NCI-H2227 (cell line): ENCODE measurements around the gene KCNAB2.
A peak's percentile ranks its signal among the peaks of the same experiment; 100 is the strongest.

Experiments used
- DNase-seq: peaks from one replicate; lab custom pipeline; 2025; ENCODE audit not compliant: unreplicated experiment; lab: John Stamatoyannopoulos, UW

KCNAB2 gene

GRCh38 chr1:6029351-6029750 lies 16.3 kb upstream of the KCNAB2 start:
- no peak for DNase-seq

DNA sequence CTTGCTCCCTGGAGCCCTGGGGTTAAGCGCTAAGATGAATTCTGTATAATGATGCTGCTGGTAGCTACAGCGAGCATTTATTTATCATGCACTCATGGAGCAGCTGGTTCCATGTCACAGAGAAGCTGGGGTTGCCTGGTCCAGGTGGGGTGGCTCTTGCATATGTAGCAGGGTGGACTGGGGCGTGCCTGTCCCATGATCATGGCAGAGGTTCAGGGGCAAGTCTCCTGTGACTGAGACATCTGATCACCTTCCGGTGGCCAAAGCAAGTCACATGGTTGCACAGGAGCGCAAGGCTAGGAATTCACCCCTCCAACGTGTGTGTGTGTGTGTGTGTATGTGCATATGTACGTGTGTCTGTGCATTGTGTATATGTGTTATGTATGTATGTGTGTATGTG lies 15.6 kb upstream of the KCNAB2 start:
- peak; percentile 25 for DNase-seq

DNA sequence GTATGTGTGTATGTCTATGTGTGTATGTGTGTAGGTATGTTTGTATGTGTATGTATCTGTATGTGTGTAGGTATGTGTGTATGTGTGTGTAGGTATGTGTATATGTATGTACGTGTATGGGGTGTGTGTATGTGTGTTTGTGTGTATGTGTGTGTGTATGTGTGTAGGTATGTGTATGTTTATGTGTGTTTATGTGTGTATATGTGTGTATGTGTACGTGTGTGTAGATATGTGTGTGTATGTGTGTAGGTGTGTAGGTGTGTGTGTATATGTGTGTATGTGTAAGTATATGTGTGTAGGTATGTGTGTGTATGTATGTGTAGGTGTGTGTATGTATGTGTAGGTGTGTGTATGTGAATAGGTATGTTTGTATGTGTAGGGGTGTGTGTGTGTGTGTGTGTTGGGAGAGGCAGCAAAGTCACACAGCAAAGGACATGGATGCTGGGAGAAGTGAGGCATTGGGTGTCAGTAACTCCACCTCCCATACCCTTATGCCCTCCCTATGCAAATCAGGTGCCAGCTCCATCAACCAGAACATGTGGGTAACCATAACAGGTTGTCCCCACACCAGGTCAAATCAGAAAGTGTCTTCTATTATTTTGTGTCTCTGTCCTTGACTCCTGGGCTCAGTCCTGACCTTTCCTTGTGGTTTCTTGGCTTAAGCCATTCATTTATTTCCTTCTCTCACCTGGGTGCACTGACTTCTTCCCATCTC lies 15.0 kb upstream of the KCNAB2 start:
- DNase-seq = no peak

DNA sequence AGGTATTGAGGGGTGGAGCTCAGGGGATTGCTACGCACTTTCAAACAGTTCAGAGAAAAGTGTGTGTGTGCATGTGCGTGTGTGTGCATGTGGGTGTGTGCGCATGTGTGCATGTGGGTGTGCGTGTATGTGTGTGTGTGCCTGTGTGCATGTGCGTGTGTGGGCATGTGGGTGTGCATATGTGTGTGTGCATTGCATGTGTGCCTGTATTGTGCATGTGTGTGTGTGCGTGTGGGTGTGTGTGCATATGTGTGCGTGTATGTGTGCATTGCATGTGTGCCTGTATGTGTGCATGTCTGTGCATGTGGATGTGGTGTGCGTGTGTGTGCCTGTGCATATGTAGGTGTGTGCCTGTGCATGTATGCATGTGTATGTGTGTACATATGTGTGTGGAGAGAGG lies 12.6 kb upstream of the KCNAB2 start:
- DNase-seq = no peak

- DNase-seq = peak; percentile 73
Measured at GRCh38 chr1:6033986-6034749, 11.5 kb upstream of the KCNAB2 start.

- DNase-seq = no peak
Measured at GRCh38 chr1:6034750-6035096, 11.0 kb upstream of the KCNAB2 start.

- peak; percentile 20 for DNase-seq
Measured at GRCh38 chr1:6035303-6035702, 10.4 kb upstream of the KCNAB2 start.

- no peak for DNase-seq
Measured at GRCh38 chr1:6035719-6036118, 10.0 kb upstream of the KCNAB2 start.

DNA sequence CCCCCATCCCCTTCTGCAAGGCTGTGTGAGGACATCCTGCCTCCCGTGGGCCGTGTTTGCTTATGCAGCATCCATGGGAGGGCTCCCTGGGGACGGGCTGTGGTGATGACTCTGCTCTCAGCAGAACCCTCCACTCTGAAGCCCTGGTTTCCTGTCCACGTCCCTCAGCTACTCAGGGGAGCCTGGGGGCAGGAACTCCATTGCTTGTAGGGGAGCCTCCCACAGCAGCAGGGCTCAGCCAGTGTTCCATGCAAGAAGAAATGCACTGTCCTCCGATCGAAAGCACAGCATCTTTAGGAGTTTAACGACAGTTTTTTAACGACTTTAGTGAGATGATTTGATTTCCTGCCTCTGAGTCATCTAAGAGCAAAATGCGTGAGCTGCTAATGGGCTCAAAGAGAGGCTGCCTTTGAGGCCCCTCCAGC lies 8.3 kb upstream of the KCNAB2 start:
- DNase-seq = no peak

DNA sequence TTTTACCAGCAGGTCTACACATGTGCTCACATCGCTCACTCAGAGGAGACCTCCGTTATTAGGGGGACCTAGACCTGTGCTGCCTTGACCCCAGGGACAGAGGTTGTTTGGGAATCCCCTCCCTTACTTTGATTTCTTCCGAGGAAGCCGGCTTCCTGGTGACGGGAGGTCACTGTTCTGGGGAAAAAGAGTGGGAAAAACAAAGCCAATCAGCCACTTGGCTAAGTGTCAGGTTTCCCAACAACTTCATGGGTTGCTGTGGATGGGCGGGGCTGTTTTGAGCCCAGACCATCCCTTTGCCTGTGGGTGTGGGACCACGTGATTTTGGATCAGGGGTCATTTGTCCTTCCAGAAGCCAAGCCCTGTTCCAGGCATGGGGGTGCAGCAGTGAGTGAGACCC lies 7.1 kb upstream of the KCNAB2 start:
- DNase-seq = no peak

DNA sequence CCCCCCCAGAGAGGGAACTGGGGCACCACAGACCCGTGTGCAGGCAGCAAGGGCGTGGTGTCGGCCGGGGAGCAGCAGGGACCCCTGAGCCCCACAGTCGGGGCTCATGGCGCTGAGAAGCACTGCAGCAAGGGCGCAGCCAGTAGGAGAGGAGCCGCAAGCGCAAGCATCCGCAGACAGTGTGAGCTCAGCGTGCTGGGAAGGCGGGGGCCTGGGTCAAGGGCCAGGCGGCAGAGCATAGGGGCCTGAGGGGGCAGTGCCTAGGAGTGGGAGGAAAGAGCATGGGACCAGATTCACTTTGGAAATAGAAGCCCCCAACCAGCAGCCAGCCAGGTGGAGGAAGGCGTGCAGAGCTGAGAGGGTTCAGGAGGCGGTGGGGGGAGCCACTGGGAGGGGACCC lies 6.7 kb upstream of the KCNAB2 start:
- DNase-seq = no peak

DNA sequence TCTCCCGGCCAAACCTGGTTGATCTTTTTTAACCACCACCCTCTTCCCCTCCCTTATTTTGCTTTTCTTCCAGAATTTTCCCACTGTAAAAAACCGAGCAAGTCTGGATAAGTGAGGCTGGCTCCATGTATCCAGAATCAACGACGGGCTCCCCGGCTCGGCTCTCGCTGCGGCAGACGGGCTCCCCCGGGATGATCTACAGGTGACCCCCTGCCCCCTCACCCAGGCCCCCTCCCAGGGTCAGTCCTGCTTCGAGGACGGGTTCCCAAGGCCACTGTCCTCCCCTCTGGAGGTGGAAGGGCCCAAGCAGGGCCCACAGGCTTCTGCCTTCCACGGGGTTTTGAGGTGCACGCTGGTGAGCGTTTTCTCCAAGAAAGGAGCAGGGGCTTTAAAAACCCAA lies 5.2 kb upstream of the KCNAB2 start:
- DNase-seq = no peak

DNA sequence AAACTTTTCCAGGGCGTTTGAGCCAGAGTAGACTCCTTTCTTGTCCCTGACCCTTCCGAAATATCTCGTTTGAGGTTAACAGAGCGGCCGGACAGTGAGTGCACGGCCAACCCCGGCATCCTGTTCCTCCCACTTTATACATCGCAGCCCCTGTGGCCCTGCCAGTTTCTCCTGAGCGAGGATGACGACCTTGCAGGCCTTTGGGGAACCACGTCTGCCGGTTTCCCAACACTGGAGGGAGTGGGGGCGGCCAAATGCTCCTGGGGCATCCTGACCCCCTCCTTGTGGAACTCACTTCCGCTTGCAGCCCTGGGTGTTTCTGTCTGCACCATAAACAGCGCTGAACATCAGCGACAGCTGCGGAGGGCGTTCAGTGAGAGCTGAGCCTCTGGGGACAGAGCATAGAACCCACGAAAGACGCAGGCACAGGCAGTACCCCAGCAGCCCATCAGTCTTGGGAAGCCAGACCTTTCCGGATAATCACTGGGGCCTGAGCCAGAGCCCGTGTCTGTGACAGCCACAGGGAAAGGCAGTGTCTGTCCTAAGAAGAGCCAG lies 4.8 kb upstream of the KCNAB2 start:
- no peak for DNase-seq

GRCh38 chr1:6041432-6042062 lies 4.1 kb upstream of the KCNAB2 start:
- peak; percentile 67 for DNase-seq

- DNase-seq = no peak
Measured at GRCh38 chr1:6043561-6043960, 2.1 kb upstream of the KCNAB2 start.

DNA sequence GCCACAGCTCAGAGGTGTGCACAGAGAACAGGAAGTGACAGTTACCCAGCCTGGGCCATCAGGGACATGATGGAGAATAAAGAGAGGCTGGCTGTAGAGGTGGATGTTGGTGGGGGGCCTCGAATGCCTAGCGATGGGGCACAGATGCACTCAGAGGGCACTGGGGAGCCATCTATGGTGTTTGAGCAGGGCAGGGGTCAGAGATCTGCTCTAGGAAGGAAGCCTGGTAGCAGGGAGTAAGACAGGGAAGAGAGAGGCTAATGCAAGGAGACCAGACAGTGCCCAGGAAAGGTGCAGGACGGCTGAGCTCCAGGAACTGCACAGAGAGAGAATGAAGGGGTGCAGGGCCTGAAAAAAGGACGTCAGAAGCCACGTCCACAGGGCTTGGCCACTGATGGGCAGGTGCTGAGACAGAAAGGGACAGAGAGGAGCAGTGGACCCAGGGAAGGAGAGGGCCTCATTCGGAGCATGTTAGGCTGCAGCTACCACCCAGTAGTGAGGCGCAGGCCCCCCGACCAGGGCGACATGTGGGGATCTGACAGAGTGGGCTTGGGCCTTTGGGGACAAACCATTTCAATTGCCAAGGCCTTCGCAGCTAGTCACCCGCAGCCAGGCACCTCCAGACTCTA lies 1.1 kb upstream of the KCNAB2 start:
- DNase-seq = no peak

GRCh38 chr1:6045110-6045502 lies 582 bp upstream of the KCNAB2 start:
- no peak for DNase-seq

- no peak for DNase-seq
Measured at GRCh38 chr1:6046279-6046678, 591 bp downstream of the KCNAB2 start.

DNA sequence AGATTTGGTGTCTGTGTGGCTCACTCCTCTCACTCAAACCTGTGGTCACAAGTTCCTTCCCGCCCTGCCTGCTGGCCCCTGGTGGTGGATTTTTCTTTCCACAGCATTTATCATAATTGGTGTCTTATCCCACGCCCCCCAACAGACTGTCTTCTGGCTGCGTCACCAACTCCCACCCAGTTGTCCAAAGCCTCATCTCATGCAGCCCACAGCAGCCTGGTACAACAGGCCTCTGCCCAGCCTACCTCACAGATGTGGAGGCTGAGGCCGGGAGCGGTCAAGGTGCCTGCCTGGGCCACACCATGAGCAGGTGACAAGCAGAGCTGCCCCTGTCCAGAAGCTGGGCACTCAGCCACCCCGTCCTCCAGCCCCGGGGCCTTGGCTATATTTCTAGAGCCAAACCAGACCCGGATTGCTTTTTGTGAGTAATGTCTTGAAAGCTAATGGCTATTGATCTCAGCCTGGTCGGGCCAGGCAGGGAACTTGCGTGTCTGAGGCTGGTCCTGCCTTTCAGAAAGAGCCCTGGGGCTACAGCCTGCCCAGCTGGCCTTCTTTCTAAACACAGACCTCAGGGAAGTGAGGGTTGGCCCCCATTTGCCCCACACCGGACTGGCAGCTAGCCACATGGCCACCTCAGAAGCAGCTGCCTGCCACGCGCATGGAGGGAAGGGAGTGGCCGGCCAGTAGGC lies 2.6 kb downstream of the KCNAB2 start:
- DNase-seq = peak; percentile 34

DNA sequence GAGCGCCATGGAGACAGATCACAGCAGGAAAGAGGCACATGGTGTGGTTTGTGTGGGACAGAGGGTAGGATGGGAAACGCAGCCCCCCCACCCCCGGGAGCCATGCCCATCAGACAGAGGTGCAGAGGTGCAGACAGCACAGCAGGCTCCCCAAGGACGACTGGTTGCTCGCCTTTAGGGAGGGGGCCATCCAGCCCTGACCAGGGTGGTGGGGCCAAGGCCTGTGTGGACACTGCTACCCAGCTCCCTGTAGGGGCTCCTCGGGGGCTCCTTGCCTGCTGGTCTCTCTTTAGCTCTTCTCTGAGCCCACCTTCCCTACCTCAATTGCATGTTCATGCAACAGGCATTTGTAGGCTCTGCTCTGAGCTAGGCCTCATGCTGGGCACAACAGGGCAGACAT lies 3.7 kb downstream of the KCNAB2 start:
- DNase-seq = no peak

GRCh38 chr1:6051423-6051822 lies 5.7 kb downstream of the KCNAB2 start:
- DNase-seq = no peak
